GM13977 (cell line): ENCODE results near the gene PGGHG.

ENCODE experiments used
- DNase-seq: peaks from one replicate; pipeline ENCODE4 v3.0.0; 2012; ENCODE audit warnings: low spot score
- in situ Hi-C: fragments of 300-500 bp; cut with MboI; formaldehyde crosslinking; loops from one replicate; pipeline ENCODE4 v1.12.0; 2022; ENCODE audit warnings: low sequenced_read_pairs, low pct_unique_long_range_greater_than_20kb, mixed read lengths, inconsistent platforms; ENCODE audit not compliant: unreplicated experiment
- TF ChIP-seq, protein P1 (sequence below): IDR thresholded peaks from 2 replicates; pipeline ENCODE4 v1.5.1; 2012; ENCODE audit warnings: mild to moderate bottlenecking, control low read depth; ENCODE audit not compliant: insufficient read depth; ENCODE audit errors: extremely low read depth, missing control alignments

The PGGHG gene

DNA sequence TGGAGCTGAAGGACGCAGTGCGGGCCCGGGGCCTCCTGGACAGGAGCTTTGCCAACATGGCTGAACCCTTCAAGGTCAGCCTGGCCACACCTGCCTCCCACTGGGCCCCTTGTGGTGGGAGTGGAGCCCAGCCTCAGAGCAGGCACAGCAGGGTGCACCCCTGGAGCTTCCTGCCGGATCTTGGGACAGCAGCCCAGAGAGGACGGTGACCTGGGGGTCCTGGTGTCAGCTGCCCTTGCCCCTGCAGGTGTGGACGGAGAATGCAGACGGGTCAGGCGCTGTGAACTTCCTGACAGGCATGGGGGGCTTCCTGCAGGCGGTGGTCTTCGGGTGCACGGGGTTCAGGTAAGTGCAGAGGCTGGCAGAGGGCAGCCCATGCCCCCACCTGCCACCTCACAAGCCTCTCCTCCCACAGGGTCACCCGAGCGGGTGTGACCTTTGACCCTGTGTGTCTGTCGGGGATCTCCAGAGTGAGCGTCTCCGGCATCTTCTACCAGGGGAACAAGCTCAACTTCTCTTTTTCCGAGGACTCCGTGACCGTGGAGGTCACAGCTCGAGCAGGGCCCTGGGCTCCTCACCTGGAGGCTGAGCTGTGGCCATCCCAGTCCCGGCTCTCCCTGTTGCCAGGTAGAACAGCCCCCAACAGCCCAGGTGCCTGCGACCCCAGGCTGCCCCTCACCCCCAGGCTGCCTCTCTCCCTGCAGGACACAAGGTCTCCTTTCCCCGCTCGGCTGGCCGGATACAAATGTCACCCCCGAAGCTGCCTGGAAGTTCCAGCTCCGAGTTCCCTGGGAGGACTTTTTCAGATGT, 5.1 kb downstream of the PGGHG start:
- TF ChIP-seq, protein P1, sequence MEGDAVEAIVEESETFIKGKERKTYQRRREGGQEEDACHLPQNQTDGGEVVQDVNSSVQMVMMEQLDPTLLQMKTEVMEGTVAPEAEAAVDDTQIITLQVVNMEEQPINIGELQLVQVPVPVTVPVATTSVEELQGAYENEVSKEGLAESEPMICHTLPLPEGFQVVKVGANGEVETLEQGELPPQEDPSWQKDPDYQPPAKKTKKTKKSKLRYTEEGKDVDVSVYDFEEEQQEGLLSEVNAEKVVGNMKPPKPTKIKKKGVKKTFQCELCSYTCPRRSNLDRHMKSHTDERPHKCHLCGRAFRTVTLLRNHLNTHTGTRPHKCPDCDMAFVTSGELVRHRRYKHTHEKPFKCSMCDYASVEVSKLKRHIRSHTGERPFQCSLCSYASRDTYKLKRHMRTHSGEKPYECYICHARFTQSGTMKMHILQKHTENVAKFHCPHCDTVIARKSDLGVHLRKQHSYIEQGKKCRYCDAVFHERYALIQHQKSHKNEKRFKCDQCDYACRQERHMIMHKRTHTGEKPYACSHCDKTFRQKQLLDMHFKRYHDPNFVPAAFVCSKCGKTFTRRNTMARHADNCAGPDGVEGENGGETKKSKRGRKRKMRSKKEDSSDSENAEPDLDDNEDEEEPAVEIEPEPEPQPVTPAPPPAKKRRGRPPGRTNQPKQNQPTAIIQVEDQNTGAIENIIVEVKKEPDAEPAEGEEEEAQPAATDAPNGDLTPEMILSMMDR, result no peak
- no peak for DNase-seq
- in situ Hi-C loops, result no loop called here

DNA sequence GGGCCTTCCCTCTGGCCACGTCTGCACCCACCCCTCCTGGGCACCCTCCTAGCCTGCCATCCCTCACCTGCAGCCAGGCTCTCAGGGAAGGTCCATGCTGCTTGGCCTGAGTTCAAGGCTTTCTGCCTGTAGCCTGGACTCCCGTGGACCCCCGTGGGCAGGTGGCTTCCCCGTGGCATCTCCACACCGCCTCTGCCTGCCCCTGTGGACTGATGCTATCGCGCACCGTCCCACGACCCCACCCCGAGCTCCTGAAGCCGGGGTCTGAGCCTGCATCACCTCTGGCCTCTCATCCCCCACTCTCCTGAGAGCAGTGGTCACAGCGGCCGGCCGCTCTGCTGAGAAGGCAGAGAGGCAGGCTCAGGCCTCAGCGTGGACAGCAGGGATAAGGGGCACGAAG, 5.9 kb downstream of the PGGHG start:
- in situ Hi-C loops, result no loop called here
- no peak for DNase-seq
- TF ChIP-seq, protein P1, result no peak

DNA sequence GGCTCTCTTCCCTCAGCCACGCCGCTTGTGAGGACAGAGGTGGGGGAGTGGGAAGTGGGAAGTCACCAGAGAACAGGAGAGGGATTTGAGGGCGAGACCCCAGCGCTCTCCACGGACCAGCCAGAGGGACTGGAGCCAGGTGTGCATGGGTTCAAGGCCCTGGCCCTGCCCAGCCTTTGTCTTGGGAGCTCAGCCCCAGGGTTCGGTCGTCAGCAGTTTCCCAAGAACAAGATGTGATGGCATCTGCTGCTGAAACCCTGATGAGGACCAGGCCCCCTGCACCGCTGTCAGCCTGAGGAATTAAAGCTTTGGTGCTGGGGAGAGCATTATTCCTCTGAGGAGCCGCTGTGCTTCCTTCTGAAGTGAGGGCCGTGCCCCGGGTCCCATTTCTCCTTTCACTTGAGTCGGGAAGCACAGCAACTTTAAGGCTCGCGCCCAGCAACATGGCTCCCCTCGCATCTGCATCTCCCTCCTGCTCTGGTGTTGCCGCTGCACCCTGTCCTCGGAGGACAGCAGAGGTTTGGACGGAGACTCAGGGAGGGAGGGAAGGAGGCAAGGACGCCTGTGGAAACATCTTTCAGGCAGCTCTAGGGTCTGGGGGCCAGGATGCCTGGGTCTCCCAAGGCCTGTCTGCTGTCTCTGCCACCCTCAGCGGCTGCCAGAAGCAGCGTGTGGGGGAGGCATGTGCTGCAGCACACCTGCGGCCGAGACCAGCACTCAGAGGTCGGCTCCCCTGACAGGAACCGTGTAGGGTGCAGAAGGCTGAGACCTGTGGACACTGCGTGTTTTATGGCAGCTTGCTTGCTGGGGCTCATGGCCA, 6.6 kb downstream of the PGGHG start:
- TF ChIP-seq, protein P1, result no peak
- in situ Hi-C loops, result no loop called here
- DNase-seq, result no peak

DNA sequence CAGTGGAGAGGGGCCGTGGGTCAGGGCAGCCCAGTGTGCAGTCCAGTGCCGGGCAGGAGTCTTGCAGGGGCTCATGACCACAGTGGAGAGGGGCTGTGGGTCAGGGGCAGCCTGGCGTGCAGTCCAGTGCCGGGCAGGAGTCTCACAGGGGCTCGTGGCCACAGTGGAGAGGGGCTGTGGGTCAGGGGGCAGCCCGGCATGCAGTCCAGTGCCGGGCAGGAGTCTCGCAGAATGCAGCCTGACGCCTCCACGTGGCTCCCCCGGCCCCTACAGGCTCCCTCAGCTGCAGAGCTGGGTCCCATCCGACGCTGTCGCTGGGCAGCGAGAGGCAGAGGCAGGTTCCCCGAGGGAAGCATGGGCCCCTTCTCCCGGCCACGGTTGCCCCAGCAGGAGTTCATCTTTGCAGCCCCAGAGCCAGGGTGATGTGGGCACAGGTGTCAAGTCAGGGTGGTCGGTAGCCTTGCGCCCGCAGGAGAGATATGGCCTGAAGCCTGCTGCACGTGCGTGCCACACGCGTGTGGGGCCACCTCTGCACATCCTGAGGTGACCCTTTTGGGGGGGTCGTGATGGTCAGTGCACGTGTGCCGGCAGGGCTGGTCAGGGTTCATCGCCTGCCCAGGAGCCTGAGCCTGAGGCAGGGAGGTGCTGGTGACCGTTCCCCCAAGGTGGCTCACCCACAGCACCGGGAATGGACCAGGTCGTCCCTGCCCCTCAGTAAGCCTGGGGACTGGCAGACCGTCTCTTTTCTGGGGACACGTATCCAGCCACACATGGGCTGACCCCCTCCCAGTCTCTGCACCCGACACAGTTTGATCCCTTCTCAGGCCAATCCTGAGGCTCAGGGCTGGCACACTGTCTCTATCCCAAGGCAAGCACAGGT, 7.5 kb downstream of the PGGHG start:
- DNase-seq, result no peak
- TF ChIP-seq, protein P1, result no peak
- in situ Hi-C loops, result no loop called here

DNA sequence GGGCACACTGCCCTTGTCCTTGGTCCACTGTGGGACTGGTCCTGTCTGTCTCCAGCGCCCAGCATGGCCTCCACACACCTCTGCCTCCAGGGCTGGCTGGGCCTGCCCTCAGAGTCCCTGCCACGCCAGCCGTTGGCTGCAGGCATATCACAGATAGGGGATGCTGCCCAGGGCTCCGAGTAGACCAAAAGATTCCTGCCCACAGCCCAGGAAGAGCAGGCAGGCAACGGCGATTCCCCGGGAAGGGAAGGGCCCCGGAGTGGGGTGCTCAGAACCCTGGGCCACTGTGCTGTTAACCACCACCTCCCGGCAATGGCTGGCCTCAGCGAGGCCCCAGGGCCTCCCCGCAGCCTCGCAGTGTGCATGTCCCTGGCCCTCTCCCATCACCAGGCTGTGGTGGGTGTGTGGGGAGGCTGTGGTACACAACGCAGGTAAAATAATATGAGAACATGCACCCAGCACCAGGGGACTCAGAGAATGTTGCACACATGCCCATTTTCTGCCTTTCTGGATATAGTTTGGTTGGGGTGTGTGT, 8.2 kb downstream of the PGGHG start:
- TF ChIP-seq, protein P1, result no peak
- in situ Hi-C loops, result no loop called here
- DNase-seq, result no peak
